Esophagus muscularis mucosa (tissue), 4 donors: ENCODE data around the gene NAA20. TPM values are rescaled to one million over a fixed set of nuclear protein-coding genes. Genes with fewer than 3 reads are reported as not detected.
"Not testable (repeated sequence)": the region's sequence is repeated elsewhere in the genome, so short reads cannot be mapped to it uniquely, and the experiment has no call there.

Source experiments
- DNase-seq: peaks from one replicate; pipeline ENCODE4 v3.0.0-alpha.2; 2017; ENCODE audit errors: extremely low spot score
- H3K27ac ChIP-seq, 4 donors: fragments of 200-600 bp; sonication (generic); replicated peaks in 1 of 4; 1 replicate in 3 of 4; 2 replicates in 1 of 4; pipeline ENCODE4 v1.5.1; 2016 to 2019; ENCODE audit warnings: mild to moderate bottlenecking in 1 of 4
- H3K27me3 ChIP-seq, 4 donors: fragments of 200-600 bp; sonication (generic); one replicate each; pipeline versions ENCODE4 v1.5.1 to v1.6.0; 2016 to 2019
- H3K36me3 ChIP-seq, 4 donors: fragments of 200-600 bp; sonication (generic); one replicate each; pipeline ENCODE4 v1.5.1; 2016 to 2019
- H3K4me1 ChIP-seq, 4 donors: fragments of 200-600 bp; sonication (generic); one replicate each; pipeline ENCODE4 v1.5.1; 2016 to 2019
- H3K4me3 ChIP-seq, 4 donors: fragments of 200-600 bp; sonication (generic); 1 replicate in 2 of 4; 2 replicates in 2 of 4; pipeline ENCODE4 v1.5.1; 2016 to 2019; ENCODE audit warnings: mild to moderate bottlenecking in 4 of 4, moderate library complexity in 1 of 4
- H3K9me3 ChIP-seq, 4 donors: fragments of 200-600 bp; sonication (generic); 1 replicate in 3 of 4; 2 replicates in 1 of 4; pipeline ENCODE4 v1.5.1; 2016 to 2019
- CTCF ChIP-seq, 3 experiments: fragments of 200-600 bp in 2 of 3; fragments of 450-650 bp in 1 of 3; sonication (generic) in 2 of 3; IDR thresholded peaks; one replicate each; pipeline ENCODE4 v1.5.1; 2017 to 2019; ENCODE audit warnings: antibody characterized with exemption in 3 of 3, mild to moderate bottlenecking in 2 of 3, moderate library complexity in 1 of 3
- EP300 ChIP-seq: sonication (generic); formaldehyde crosslinking; IDR thresholded peaks from one replicate; pipeline ENCODE4 v1.6.1; 2017; ENCODE audit warnings: antibody characterized with exemption
- POLR2A ChIP-seq: fragments of 450-650 bp; IDR thresholded peaks from one replicate; pipeline ENCODE4 v1.6.1; 2017; ENCODE audit warnings: antibody characterized with exemption, moderate library complexity, mild to moderate bottlenecking, low read depth
- POLR2AphosphoS5 ChIP-seq, 2 donors: sonication (generic); formaldehyde crosslinking; IDR thresholded peaks; one replicate each; pipeline ENCODE4 v1.6.1; 2017; ENCODE audit warnings: antibody characterized with exemption in 2 of 2
- WGBS: methylation state at CpG from one replicate; pipeline ENCODE4 v1.1.5; 2018; 5-methylcytosine and 5-hydroxymethylcytosine counted together
- intact Hi-C: fragments of 100-400 bp; cut with DNase I; formaldehyde crosslinking; loops from one replicate; pipeline ENCODE4 v1.15.1; 2023
- total RNA-seq, 4 donors: library from RNA; depleted of rRNA; stranded (reverse); fragments of >200 nt; gene quantifications; one replicate each; pipeline versions ENCODE4 v1.1.0 to v1.2.1, GENCODE V29; 2016

NAA20 gene
- total RNA-seq, 4 donors from 2014 or later, result 29.5 to 38.5 (median 34.8) TPM

- DNase-seq, result no peak
- WGBS, result 16% methylated on average over 23 of the region's 23 CpGs
Observed at GRCh38 chr20:20003031-20003954, 13.9 kb upstream of the NAA20 start.

GRCh38 chr20:20003955-20004322 is 13.2 kb upstream of the NAA20 start:
- H3K4me1 ChIP-seq, result peaks cover 24 to 38% (median 30%) of the 10 kb centered on the region in 4 donors

More at GRCh38 chr20:20003031-20003954, 13.9 kb upstream of the NAA20 start:
- Histone ChIP-seq H3K27me3 (no peaks in the 10 kb centered on the region), H3K27ac (peak overlapping the region; percentile 50 to 75 (median 69)), H3K4me1 (peaks cover 24 to 39% (median 33%) of the 10 kb centered on the region in 4 donors), H3K9me3 (no peaks in the 10 kb centered on the region), H3K36me3 (peaks cover 14 to 43% (median 33%) of the 10 kb centered on the region in 4 donors), H3K4me3 (peak overlapping the region; percentile 30 to 37 (median 34))
- intact Hi-C loops, result no loop called here
- no peak for TF ChIP-seq POLR2A
- peak; percentile 45 to 69 for TF ChIP-seq POLR2AphosphoS5 (IDR thresholded peaks at IDR 0.05)
- no peak for TF ChIP-seq CTCF (IDR thresholded peaks at IDR 0.05)

DNA sequence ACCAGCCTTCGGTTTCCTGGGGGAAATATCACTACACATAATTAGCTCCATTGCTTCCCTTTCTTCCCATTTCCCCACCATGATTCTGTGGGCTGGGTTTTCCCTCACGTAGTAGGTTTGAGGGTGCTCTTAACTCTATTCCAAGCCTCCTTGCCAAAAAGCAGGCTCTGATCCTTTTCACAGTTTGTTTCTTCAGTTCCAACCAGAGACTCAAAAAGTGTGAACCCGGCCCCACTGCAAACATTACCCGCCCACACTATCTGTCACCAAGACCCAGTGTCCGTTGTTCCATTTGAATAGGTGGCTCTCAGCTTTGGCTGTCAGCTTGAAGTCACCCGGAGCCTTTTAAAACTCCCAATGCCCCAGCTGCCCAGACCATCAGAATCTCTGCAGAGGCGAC is 11.8 kb upstream of the NAA20 start:
- WGBS, result 86% methylated on average over 7 of the region's 7 CpGs
- H3K36me3 ChIP-seq, result peaks cover 6 to 23% (median 13%) of the 10 kb centered on the region in 4 donors
- H3K9me3 ChIP-seq, result no peaks in the 10 kb centered on the region
- H3K27me3 ChIP-seq, result no peaks in the 10 kb centered on the region
- intact Hi-C loops, result no loop called here
- H3K27ac ChIP-seq, result no peak overlapping the region
- H3K4me1 ChIP-seq, result peaks cover 31 to 34% (median 32%) of the 10 kb centered on the region in 4 donors
- H3K4me3 ChIP-seq, result no peak overlapping the region
- TF ChIP-seq POLR2AphosphoS5 (IDR thresholded peaks at IDR 0.05), result no peak
- TF ChIP-seq POLR2A, result no peak
- no peak for TF ChIP-seq EP300
- TF ChIP-seq CTCF (IDR thresholded peaks at IDR 0.05), result no peak
- DNase-seq, result no peak

More at GRCh38 chr20:20003955-20004322, 13.2 kb upstream of the NAA20 start:
- intact Hi-C loops, H3K27me3 ChIP-seq, DNase-seq, H3K9me3 ChIP-seq: not testable (repeated sequence)
- peak overlapping the region; percentile 50 to 75 (median 69) for H3K27ac ChIP-seq
- H3K4me3 ChIP-seq, result peak overlapping the region; percentile 30 to 37 (median 34)
- H3K36me3 ChIP-seq, result peaks cover 8 to 37% (median 27%) of the 10 kb centered on the region in 4 donors
- 67% methylated on average over 6 of the region's 6 CpGs for WGBS

DNA sequence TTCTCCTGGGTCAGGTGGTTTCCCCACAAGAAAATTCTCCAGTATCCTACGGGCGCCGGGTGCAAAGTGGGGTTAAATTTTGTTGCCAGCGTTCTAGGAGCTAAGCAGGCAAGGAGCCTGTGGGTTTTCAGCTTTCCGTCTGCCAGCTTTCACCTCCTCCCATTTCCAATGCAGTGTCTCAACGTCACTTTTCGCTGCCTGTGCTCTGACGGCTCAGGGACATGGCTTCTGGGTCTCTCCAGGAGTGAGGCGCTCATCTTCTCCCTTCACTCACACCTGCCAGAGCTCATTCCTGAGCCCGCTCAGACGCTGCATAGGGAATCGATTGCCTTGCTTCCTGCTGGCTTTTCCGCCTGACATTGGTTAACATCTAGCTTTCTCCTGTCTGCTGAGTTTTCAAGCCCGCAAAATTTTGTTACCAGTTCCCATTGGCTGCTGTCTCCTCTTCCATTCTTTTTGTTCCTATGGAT is 7.3 kb upstream of the NAA20 start:
- peaks cover 15 to 21% (median 20%) of the 10 kb centered on the region in 4 donors for H3K4me1 ChIP-seq
- no peaks in the 10 kb centered on the region for H3K27me3 ChIP-seq

More for the DNA sequence above, 7.3 kb upstream of the NAA20 start:
- intact Hi-C loops, result no loop called here
- 65% methylated on average over 12 of the region's 14 CpGs for WGBS
- no peak for DNase-seq
- TF ChIP-seq POLR2A (no peak), EP300 (no peak), POLR2AphosphoS5 (IDR thresholded peaks at IDR 0.05) (no peak), CTCF (IDR thresholded peaks at IDR 0.05) (no peak)
- H3K4me3 ChIP-seq, result no peak overlapping the region
- H3K9me3 ChIP-seq, result no peaks in the 10 kb centered on the region
- peak overlapping the region in 1 of 4 donors; percentile 11 for H3K27ac ChIP-seq
- H3K36me3 ChIP-seq, result no peaks in the 10 kb centered on the region
